ENCODE data around the gene HDAC7. TPM values are rescaled to one million over a fixed set of nuclear protein-coding genes. Genes with fewer than 3 reads are reported as not detected.
"Not testable (repeated sequence)": the region's sequence is repeated elsewhere in the genome, so short reads cannot be mapped to it uniquely, and the experiment has no call there.

HDAC7 gene
- total RNA-seq, 1 donor, result 92.1 TPM

DNA sequence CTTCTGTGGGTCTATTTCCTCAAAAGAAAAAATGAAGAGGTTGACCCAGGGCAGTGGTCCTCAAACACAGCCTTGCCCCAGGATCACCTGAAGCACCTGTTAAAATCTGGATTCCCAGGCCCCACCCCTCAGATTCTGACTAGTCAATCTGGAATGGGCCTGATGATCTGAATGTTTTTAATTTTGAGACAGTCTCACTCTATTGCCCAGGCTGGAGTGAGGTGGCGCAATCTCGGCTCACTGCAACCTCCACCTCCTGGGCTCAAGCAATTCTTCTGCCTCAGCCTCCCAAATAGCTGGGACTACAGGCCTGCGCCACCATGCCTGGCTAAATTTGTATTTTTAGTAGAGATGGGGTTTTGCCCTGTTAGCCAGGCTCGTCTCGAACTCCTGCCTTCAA lies 4.3 kb downstream of the HDAC7 start:
- not testable (repeated sequence) for DNase-seq (ENCODE audit: low read depth in 2 of 3, low spot score in 2 of 3)

DNA sequence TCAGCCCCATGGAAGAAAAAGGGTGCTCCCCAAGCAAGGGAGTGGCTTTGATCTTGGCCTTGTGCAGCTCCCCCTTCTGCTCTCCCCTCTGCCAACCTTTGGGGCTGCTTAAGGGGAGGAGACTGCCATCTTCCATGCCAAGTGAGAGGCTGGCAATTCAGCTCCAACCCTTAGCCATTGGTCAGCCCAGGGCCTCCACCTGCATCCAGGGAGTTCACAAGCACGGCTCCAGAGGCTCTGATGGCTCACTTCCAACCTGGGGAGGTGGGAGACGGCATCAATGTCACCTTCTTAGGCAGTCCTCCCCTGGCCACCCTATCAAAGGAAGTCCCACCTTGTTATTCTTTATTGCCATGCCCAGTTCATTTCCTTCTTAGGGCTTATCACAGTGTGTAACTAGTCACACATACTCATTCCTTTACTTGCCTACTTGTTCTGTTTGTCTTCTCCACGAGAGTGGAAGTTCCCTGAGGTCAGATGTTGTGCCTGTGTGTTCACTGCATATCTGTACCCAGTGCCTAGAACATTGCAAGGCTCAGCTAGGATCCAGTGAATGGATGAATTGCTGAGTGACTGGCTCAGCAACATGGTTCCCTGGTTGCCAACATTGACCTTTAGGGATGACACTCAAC lies 5.0 kb downstream of the HDAC7 start:
- DNase-seq (ENCODE audit: low read depth in 2 of 3, low spot score in 2 of 3), result no peak

DNA sequence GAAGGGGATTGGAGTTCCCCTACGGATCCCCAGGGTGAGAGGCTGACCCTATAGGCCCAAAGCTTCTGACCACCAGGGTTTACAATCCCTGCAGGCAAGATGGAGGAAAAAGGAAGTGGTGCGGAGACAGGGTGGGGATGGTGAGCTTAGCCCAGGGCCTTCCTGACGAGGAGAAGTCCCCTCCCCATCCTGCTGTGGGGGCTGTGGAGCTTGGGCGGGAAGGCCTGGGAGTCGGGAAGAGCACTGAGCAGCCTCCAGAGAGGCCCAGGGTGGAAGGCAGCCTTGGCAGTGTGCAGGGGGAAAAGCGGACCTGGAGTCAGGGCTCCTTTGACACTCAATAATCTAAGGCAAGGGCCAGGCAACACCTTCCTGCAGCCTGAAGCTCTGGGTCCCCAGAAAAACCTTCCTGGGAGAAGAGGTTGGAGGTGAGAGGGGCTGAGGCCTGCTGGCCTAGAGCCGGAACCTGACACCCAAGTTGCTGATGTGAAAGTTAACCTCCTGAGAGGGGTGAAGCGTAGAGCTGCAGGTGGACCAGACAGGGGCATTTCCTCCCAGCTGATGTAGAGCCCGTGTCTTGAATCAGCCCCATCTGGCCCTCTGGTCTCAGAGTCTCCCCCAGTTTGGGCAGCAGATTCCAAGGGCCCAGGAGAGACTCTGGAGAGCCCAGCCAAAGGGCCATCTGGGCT lies 6.0 kb downstream of the HDAC7 start:
- DNase-seq (ENCODE audit: low read depth in 2 of 3, low spot score in 2 of 3), result no peak

GRCh38 chr12:47812797-47813510 lies 6.7 kb downstream of the HDAC7 start:
- DNase-seq (ENCODE audit: low read depth in 2 of 3, low spot score in 2 of 3), result peak; percentile 76 to 97 (median 96)

DNA sequence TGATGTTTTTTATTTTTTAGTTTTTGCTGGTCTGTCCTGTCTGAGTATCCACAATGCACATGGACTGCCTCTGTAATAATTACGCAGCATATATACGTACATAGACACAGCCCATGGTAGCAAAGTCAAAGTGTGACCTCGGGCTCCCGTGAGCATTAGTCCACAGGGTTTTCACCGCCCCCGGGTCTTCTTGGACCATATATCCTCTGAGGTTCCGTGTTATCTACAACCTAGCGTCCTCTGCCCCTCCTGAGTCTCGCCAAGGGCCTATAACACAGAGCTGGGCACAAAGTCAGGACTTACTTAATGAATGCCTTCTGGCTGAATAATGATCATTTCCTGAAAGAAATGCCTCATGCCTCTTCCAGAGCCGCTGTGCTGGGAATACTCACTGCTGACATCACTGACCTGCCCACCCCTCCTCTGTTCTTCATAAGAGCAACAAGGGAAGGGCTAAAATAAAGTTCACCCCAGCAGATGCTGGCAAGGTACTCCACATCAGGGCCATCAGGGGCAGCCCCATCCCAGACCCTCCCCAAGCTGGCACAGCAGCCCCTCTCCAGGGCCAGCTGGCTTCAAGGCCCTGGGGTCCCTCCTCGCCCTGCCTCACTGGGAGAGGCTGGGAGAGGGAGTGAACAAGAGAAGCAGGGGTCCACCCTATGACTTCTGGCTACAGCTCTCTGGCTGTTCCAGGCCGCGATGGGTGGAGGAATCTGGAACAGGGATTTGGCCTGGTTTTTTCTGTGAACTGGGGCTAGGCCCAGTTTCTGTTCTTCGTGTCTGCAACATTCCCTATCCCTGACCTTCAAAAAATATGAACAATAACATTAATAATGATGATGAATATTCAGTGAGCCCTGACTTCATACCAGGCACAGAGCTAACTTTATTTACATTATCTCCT lies 7.9 kb downstream of the HDAC7 start:
- DNase-seq (ENCODE audit: low read depth in 2 of 3, low spot score in 2 of 3), result no peak

- DNase-seq (ENCODE audit: low read depth in 2 of 3, low spot score in 2 of 3), result no peak
Observed at GRCh38 chr12:47811072-47811396, 8.7 kb downstream of the HDAC7 start.

GRCh38 chr12:47809518-47809917 lies 10.2 kb downstream of the HDAC7 start:
- not testable (repeated sequence) for DNase-seq (ENCODE audit: low read depth in 2 of 3, low spot score in 2 of 3)

DNA sequence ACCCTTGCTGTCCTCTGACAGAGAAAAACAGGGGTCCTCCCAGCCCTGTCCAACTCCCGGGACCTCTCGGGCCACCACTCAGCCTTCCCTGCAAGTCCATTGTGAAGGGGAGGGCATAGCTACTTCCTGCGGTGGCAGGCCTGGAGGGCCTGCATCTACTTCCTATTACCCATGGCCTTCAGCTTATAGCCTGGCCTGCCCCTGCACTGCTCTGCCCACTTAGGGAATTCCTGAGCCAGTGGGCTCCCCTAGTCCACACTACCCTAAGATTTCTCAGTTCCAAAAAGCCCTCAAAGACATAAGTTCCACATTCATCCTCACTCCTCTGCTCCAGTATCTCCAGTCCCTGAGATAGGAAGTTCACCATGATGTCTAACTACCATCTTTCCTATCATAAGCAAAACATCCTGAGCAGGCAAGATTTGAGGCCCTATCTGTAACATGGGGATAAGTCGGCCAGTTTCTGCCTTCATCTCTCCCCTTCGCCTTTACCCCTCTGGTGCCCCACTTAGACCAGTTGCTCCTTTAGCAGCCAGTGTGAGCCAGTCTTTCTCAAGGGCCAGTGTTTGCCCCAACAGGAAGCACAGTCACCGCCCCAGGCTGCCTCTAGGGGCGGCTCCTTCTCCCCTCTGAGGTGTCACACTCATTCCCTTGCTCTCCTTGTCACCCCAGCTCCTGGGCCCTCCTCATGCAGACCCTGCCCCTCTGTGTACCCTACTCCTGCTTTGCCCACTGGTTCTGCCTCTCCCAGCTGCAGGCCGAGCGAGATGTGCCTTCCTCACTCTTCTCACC lies 10.9 kb downstream of the HDAC7 start:
- DNase-seq (ENCODE audit: low read depth in 2 of 3, low spot score in 2 of 3), result peak in 2 of 3 donors; percentile 57 to 59

- DNase-seq (ENCODE audit: low read depth in 2 of 3, low spot score in 2 of 3), result peak in 2 of 3 donors; percentile 85 to 88
Observed at GRCh38 chr12:47808050-47808449, 11.7 kb downstream of the HDAC7 start.

GRCh38 chr12:47807338-47807737 lies 12.4 kb downstream of the HDAC7 start:
- DNase-seq (ENCODE audit: low read depth in 2 of 3, low spot score in 2 of 3), result no peak

GRCh38 chr12:47805417-47805816 lies 14.3 kb downstream of the HDAC7 start:
- DNase-seq (ENCODE audit: low read depth in 2 of 3, low spot score in 2 of 3), result no peak

DNA sequence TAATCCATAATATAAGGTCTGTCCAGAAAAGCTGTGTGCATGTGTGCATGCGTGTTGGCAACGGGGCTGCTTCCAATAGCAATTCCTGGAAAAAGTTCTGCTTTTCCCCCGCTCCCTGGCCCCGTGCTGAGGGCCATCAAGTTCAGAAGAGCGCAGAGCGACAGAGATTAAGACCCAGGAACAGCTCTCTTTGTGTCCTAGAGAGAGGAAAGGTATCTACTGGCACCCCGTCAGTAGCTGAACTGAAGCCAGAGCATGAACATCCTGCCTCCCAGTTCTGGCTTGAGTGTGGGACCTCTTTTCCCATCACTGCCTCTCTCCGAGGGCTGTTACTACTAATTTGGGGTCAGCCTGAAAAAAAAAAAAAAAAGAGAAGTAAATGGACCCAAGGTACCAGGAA lies 15.5 kb downstream of the HDAC7 start:
- no peak for DNase-seq (ENCODE audit: low read depth in 2 of 3, low spot score in 2 of 3)

- peak in 1 of 3 donors; percentile 18 for DNase-seq (ENCODE audit: low read depth in 2 of 3, low spot score in 2 of 3)
Observed at GRCh38 chr12:47803191-47803875, 16.4 kb downstream of the HDAC7 start.

DNA sequence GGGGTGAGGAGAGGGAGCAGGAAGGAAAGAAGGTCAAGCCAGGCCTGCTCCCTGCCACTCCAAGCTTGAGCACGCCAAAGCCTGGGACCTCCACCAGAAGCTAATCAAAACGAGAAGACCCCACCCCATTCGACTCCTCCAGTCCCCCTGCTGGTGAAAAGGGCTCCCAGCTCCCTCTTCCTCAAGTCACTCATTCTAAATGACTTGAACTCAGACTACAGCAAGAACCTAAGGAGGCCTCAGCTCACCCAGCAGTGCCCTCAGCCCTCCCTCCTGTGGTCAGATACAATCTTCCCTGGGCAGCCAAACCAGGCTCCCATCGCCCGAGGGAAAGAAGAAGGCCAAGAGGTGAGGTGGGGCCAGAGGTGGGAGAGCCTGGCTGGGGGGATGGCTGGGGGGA lies 17.4 kb downstream of the HDAC7 start:
- DNase-seq (ENCODE audit: low read depth in 2 of 3, low spot score in 2 of 3), result peak in 1 of 3 donors; percentile 48

DNA sequence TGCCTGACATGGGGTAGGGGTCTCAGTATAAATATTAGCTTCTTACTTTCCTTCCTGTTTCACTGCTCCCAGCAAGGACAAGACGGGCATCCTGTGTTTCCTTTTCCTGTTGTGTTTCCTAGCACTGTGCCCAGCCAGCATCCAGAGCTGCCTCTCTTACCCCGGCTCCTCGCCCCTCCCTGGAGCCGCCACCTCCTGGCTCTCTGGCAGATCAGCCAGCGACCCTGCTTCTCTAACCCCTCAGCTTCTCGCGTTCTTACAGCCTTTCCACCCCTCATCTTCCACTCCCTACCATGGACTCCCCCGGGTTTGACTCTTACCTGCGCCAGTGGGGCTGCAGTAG lies 17.8 kb downstream of the HDAC7 start:
- no peak for DNase-seq (ENCODE audit: low read depth in 2 of 3, low spot score in 2 of 3)

DNA sequence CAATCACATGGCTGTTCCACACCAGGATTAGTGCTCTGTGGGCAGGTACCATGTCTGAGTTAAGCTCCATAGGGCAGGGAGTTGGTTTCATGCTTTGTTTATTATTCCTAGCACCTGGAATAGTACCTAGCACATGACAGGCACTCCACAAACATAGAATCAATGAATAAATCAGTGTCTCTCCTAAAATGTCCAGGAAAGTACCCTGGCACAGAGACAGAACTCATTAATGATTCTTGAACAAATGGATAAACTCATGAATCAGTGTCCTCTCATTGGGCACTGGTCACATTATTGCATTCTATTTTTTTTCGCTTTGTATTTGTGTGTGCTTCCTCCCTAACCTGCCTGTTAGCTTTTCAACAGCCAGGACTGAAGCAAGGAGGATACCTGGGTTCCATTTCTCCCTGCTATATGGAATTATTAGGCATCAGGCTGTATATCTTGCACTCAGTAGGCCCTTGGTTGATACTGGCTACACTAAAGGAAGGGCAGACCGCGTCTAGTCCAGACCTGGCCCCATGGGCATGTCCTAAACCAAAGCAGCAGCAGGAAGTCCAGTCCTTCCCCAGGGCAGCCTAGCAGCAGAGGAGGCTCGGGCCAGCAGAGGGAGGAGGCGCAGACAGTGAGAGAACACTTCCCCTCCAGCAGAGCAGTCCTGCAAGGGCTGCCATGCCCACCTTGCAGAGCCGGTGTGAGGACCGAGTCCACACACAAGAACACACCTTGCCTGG lies 18.4 kb downstream of the HDAC7 start:
- no peak for DNase-seq (ENCODE audit: low read depth in 2 of 3, low spot score in 2 of 3)

DNA sequence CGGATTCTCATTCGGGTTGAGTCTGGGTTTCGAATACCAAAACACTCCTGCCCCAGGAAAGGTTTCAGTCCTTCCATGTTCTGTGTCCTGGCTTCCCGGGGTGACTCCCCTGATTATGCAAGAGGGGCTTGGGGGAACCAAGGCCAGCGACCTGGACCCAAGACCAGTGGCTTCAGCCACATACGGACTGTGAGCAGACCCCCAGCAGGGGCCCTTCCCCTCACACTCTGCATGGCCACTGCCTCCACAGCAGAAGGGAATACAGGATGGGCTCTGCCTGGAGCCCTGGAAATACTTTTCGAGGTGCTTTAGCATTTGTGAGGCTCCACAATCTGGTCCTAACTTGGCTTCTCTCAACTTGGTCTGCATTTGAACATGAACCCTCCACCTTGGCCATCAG lies 19.1 kb downstream of the HDAC7 start:
- no peak for DNase-seq (ENCODE audit: low read depth in 2 of 3, low spot score in 2 of 3)

- DNase-seq (ENCODE audit: low read depth in 2 of 3, low spot score in 2 of 3), result no peak
Observed at GRCh38 chr12:47799357-47799955, 20.2 kb downstream of the HDAC7 start.

Measured in hematopoietic multipotent progenitor cell (in vitro differentiated cells).